Heart left ventricle (tissue), 13 donors: ENCODE results near the gene RANBP10.
"Not testable (repeated sequence)": the region's sequence is repeated elsewhere in the genome, so short reads cannot be mapped to it uniquely, and the experiment has no call there.

Experiments
- CTCF ChIP-seq, 12 donors: fragments of 200-600 bp; sonication (generic) in 4 of 12; IDR thresholded peaks; one replicate each; pipeline versions ENCODE4 v1.5.0 to v1.8.0; 2018 to 2022; ENCODE audit warnings: antibody characterized with exemption in 12 of 12, mild to moderate bottlenecking in 5 of 12
- POLR2A ChIP-seq, 2 donors: fragments of 450-650 bp; IDR thresholded peaks; one replicate each; pipeline ENCODE4 v1.6.1; 2017; ENCODE audit warnings: antibody characterized with exemption in 2 of 2, mild to moderate bottlenecking in 2 of 2, moderate library complexity in 2 of 2
- donor health status: ischemic (EF 13 %, LVEDD 7.1; RV severe dilation, severe dysfunction).
- donor health status: DM: no; HTN: yes; CAD: no.
- donor health status: DM: no; HTN: no; CAD: no.
- donor health status: ischemic (EF 25% LVEDD 6.9; RV normal size, moderate dysfunction).
- donor health status: ischemic (EF 25% LVEDD 5.7; RV mildly dilated, moderate dysfunction).
- donor health status: ischemic (EF 35%, LVEDD 5.7; RV mildly dilated, moderate dysfunction).
- donor health status: nonischemic (EF 11% LVEDD 7.7; RV severe dilation, severe dysfunction).
- donor health status: DM: yes; HTN: yes; CAD: no.
- donor health status: PGD.
- donor health status: ischemic (EF 29% LVEDD 5.4; RV normal size, mild dysfunction).
- donor health status: nonischemic (EF 23%, LVEDD 6.1; RV moderate dilation, normal function).

- TF ChIP-seq CTCF, POLR2A (IDR thresholded peaks at IDR 0.05): not testable (repeated sequence)
These were observed 112.7 kb downstream of the RANBP10 start for GRCh38 chr16:67693517-67694285.
